ENCODE measurements around the gene ATG9B. TPM values are rescaled to one million over a fixed set of nuclear protein-coding genes. Genes with fewer than 3 reads are reported as not detected.

The ATG9B gene
- total and polyA plus RNA-seq, 9 of the 15 experiments (the other 6 are each of a cell fraction or from before 2014, with no cell fraction given) = 0.29 to 8.0 (median 2.1) TPM

DNA sequence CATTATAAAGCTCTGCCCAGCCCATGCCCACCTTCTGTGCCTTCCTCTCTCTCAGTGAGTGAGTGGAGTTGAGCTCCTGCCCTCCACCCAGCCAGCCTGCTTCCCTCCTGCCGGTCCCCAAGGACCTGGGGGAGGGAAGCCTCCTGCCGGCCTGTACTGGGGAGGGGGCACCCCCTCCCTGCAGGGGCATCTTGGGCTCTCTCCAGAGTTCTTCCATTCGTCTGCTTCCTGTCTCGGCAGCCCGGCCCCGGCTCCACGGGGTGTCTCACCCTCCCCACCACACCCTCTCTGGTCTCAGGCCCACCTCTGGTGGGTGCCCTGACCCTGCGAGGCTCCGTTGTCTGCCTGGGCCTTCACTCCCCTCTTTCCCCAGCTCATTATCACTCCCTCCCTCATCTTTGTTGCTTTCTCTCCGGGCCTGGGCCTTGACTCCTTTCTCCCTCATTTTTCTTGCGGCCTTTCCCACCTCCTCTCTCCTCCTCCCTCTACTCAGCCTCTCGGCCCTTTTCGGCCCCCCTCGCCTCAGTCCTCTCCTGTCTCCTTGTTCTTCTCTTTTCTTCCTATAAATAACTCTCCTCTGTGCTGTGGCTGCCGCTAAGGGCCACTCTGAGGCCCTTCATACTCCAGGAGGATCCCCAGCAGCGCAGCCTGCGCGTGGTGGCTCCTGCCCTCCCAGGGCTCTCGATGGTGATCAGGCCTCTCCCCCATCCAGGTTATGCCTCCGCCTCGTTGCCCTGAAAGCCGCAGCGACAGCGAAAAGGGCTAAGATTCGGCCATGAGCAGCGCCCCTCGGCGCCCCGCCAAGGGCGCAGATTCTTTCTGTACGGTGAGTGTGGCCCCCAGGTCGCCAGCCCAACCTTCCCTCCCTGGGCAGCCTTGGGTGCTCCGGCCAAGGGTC is 37.2 kb upstream of the ATG9B start (continued):
- TF ChIP-seq ZBTB7A (IDR thresholded peaks at IDR 0.05; ENCODE audit: borderline replicate concordance, control insufficient read depth, low read depth, low read length) (peak; percentile 65), ZNF318 (IDR thresholded peaks at IDR 0.05; ENCODE audit: borderline replicate concordance in 1 of 2, low read depth in 1 of 2) (no peak), PPARD (CRISPR knock-in tag; IDR thresholded peaks at IDR 0.05) (no peak), SMARCE1 (IDR thresholded peaks at IDR 0.05) (peak; percentile 46), HIVEP1 (CRISPR knock-in tag; IDR thresholded peaks at IDR 0.05) (no peak), KAT2B (IDR thresholded peaks at IDR 0.05; ENCODE audit: low read depth, low read length) (no peak), ZNF592 (IDR thresholded peaks at IDR 0.05) (no peak), KDM4B (IDR thresholded peaks at IDR 0.05; ENCODE audit: borderline replicate concordance in 2 of 2, low read depth in 1 of 2) (no peak), MCM3 (IDR thresholded peaks at IDR 0.05) (no peak)
- TF ChIP-seq, protein P1, sequence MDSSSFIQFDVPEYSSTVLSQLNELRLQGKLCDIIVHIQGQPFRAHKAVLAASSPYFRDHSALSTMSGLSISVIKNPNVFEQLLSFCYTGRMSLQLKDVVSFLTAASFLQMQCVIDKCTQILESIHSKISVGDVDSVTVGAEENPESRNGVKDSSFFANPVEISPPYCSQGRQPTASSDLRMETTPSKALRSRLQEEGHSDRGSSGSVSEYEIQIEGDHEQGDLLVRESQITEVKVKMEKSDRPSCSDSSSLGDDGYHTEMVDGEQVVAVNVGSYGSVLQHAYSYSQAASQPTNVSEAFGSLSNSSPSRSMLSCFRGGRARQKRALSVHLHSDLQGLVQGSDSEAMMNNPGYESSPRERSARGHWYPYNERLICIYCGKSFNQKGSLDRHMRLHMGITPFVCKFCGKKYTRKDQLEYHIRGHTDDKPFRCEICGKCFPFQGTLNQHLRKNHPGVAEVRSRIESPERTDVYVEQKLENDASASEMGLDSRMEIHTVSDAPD (CRISPR knock-in tag; IDR thresholded peaks at IDR 0.05) = no peak
- TF ChIP-seq, protein P2, sequence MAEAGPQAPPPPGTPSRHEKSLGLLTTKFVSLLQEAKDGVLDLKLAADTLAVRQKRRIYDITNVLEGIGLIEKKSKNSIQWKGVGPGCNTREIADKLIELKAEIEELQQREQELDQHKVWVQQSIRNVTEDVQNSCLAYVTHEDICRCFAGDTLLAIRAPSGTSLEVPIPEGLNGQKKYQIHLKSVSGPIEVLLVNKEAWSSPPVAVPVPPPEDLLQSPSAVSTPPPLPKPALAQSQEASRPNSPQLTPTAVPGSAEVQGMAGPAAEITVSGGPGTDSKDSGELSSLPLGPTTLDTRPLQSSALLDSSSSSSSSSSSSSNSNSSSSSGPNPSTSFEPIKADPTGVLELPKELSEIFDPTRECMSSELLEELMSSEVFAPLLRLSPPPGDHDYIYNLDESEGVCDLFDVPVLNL (CRISPR knock-in tag; IDR thresholded peaks at IDR 0.05; ENCODE audit: low read depth) = no peak
